ENCODE data around the gene ACOT7.
A peak's percentile ranks its signal among the peaks of the same experiment; 100 is the strongest.

The ACOT7 gene

DNA sequence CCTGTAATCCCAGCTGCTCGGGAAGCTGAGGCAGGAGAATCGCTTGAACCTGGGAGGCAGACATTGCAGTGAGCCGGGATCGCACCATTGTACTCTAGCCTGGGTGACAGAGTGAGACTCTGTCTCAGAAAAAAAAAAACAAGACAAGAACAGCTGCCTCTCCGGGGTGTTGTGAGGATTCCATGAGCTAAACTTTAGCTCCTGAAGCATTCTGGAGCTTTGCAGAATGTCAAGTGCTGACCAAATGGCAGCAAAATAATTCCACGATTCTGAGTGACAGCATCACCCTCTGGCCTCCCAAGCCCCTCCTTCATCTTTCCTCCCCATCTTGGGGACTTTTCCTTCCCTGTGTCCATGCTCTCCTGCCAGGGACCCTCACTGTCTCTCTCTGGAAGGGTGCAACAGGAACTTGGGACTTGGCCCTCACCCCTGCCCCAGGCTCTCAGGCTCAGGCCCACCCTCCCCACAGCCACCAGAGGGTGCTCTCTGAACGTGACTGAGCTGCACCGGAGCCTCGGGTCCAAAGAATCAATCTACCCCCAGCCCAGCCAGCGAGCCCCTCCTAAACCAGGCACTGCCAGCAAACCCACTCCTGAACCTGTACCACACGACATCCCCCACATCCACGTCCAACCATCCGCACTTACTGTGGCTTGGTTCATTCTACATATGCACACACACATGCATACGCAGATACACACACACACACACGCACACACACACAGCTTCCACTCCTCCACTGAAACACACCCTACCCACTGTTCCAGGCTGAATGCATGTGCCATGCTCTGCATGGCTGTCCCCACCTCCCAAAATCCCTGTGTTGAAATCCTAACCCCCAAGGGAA is 45.7 kb downstream of the ACOT7 start:
- DNase-seq (ENCODE audit: low read depth in 2 of 2) = peak; percentile 18 to 31

DNA sequence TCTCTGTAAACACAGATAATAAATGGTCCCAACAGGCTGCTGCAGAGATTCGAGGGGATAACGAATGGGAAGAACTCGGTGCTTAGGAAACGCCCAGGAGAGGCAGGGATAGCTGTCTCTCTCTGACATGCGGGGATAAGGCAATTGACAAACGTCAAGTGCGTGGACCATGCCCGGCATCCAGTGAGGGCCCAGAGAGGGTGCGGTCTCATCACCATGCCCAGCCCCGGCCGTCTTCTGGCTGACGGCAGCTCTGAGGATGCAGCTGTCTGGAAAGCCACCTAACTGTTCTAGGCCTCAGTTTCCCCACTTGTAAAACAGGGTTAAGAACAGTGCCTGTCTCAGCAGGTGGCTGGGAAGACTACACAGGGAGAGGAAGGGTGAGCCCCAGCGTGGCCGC is 48.1 kb downstream of the ACOT7 start:
- no peak for DNase-seq (ENCODE audit: low read depth in 2 of 2)

DNA sequence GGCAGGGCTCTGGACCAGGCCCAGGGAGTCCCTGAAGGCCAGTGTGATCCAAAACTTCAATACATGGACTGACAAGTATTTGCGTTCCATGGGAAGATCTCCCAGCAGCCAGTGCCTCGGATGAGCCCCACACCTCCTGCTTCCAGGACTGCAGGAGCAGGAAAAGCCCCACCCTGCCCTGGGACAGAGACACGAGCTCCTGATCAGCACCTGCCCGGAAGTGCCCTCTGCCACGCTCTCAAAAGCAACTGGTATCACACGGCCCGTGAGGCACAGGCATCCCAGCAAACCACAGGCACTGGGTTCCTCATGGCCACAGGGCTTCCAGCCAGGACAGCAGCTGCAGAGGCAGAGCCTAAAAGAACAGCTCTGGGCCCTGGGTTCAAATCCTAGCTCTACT is 48.6 kb downstream of the ACOT7 start:
- DNase-seq (ENCODE audit: low read depth in 2 of 2) = no peak

DNA sequence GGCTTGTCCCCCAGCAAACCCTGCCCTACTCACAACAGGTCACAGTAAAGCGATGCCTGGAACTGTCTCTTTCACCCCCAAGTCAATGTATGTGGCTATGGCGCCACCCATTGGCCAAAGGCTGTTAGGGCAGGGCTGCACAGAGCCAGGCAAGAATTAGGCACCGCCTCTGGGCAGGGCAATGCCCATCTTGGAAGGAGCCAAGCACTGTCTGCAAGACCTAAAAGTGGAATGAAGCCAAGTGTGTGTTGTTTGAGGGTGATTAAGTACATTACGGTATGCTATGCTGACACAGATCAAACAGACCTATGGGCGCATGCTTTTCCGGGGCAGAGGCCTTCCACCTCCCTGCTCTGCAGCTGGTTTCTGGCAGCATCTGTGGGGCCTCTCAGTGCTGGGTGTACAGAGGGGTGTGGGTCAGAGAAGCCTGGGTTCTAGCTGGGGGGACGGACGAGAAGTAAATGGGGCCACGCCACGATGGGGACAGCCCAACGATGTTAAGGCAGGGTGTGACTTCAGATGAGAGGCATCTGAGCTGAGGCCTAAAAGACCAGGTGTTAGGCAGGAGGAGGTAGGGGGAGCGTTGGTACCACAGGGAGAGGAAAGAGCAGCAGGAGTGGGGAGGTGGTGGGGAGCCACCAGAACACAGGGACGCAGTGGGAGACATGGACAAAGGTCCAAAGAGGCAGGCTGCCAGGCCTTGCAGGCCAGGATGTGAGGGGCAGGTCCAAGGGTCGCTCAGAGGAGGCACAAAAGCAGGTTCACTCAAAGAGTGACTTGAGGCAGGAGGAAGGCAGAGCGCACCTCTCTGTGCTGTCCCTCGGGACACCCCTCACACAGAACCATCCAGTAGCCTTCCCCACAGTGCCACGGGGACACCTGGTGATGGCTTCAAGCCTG is 49.8 kb downstream of the ACOT7 start:
- DNase-seq (ENCODE audit: low read depth in 2 of 2) = peak; percentile 12 to 31

DNA sequence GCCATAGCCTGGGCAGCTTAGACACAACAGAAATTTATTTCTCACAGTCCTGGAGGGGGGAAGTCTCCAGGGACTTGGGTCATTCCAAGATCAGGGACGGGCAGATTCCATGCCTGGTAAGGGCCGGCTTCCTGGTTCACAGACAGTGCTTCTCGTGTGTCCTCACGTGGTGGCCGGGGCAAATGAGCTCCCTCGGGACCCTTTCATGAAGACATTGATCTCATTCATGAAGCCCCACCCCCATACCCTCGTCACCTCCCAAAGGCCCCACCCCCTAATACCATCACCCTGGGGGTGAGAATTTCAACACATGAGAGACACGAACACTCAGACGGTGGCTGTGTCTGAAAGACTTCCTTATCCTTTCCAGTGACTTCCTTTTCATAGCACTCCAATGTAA is 51.5 kb downstream of the ACOT7 start:
- DNase-seq (ENCODE audit: low read depth in 2 of 2) = no peak

DNA sequence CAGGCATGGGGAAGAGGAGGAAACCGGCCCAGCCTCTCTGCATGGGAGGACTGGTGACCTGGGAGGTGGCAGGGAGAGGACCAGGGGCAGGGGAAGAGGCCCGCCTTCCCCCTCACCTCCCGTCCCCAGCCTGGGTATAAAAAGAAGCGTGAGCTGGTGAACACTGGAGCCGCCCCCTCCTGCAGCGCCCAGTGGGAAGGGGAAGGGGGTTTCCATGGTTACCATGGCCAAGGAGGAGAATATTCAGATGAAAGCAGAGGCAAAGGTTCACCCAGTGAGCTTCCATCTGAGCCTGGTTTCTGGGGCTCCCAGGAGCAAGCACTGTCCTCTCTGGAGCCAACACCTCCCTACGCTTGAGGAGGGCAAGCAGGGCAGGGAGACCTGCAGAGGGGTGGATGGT is 54.9 kb downstream of the ACOT7 start:
- no peak for DNase-seq (ENCODE audit: low read depth in 2 of 2)

DNA sequence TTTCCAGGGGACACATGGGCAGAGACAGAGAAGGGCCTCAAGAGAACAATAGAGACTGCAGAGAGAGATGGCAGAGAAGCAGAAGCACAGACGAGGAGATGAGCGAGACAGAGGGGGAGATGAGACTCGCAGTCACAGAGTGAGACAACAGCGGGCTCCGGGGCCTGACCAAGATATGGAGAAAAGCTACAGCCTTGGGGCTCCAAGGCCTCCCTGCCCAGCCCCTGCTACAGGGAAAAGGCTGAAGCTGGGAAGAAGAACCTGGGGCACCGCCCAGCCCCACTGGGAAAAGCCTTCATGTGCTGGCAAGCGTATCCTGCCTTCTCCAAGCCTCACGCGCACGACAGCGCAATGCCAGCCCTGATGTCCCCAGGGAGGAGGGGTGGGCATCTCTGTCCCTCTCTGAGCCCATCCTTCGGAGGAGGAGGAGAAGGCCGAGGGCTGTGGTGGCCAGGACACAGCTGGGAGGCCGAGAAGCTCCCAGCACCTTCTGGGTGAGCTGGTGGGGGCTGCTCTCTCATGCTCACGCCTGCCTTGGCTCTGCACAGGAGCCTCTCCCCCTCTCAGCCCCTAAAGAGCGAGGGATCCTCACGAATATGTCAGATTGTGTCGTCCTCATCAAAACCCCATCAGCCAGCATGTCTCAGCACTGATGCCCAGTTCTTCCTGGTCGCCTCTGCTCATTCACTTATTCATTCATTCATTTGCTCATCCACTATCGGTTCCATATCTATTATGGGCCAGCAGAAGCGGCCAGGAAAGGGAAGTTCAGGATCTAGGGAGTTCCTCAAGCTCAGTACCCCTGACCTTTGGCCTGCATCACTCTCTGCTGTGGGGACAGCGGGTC is 56.6 kb downstream of the ACOT7 start:
- no peak for DNase-seq (ENCODE audit: low read depth in 2 of 2)

DNA sequence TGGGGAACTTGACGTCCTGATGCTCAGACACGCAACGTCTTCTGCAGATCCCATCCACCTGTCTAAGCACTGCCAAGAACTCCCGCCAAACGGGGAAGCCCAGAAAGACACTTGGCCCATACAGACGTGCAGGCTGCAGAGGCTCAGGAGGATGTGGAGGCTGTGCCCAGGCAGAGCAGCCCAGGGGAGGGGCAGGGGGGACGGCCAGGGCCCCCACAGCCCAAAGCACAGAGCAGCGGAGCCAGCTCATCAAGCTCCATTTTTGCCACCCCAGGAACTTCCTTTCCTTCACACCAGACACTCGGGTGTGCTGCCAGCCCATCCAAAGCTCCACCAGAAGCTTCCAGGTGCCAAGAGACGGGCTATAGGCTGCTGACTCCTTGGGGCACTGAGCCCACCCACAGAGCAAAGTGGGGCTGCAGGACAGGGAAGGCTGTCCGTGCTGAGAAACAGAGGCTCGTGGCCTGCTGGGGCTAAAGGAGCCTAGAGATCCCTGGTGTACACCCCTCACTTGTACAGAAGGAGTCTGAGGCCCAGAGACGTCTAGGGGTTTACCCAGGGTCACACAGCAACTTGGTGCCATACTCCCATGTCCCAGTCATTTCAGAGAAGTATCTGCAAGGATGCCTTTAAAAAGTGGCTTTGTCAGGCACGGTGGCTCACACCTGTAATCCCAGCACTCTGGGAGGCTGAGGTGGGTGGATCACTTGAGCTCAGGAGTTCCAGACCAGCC is 59.1 kb downstream of the ACOT7 start:
- DNase-seq (ENCODE audit: low read depth in 2 of 2) = no peak

DNA sequence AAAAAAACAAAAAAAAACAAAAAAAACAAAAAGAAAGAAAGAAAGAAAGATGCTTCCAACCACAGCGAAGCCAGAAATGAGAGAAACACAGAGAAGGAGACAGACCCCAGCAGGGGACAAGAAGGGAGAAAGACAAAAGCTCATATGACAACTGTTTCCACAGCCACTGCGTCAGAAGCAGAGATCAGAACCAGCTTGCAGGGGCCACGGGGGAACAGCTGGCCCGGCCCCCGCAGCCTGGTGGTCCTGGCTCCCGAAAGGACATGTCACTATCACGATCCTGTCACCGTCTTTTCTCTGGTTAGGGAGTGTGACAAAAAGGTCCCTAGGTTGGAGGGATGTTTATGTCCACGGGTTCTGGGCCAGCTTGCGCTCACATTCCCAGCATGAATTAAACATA is 60.7 kb downstream of the ACOT7 start:
- DNase-seq (ENCODE audit: low read depth in 2 of 2) = no peak

DNA sequence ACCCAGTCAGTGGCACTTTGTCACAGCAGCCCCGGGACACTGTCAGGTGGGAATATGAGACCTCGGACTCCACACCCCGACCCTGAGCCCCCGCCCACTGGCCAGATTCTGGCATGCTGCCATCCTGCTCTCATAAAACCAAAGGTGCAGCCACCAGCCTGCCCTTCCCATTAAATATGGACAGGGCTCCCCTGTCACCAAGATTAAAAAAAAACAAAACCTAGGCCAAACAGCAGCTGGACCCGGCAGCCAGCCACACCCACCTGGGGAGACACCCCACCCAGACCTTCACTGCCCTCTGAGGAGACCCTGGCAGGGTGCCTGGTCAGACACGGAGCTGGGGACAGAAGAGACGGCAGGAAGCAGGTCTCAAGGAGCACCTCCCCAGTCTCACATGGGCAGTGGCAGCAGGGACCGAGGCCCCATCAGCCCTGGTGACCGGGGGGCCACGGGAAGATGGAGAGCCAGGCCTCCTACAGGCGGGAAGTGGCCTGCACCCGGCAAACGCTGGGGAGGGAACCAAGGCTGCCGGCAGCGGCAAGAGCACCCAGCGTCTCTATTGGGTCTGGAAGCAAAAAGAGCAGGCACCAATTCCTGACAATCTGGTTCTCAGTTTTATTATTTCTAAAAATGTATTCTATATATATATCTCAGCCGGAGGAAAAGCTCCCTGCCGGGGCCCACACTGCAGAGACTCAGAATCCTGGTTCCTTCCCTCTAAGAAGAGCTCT is 61.9 kb downstream of the ACOT7 start:
- DNase-seq (ENCODE audit: low read depth in 2 of 2) = no peak

DNA sequence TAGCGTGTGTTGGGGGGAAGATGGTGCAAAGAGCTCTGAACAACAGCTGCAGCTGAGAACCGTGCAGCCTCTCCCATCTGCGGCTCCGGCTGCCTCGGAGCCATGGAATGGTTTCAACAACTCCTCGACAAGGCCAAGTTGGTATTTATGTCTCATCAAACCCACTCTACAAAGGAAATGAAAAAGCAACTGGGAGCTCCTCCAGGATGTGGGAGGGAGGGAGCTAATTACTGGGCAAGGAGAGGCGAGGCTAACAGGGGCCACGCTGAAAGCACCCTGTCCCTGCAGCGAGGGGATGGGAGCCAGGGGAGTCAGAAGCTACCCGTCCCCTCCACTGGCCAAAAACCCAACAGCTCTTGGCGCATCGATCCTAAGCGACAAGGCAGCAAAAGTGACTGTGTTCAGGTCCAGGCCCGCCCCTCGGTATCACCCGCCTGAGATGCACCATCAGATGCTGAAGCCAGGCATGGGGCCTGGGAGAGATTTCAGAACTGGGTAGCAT is 63.1 kb downstream of the ACOT7 start:
- DNase-seq (ENCODE audit: low read depth in 2 of 2) = no peak

DNA sequence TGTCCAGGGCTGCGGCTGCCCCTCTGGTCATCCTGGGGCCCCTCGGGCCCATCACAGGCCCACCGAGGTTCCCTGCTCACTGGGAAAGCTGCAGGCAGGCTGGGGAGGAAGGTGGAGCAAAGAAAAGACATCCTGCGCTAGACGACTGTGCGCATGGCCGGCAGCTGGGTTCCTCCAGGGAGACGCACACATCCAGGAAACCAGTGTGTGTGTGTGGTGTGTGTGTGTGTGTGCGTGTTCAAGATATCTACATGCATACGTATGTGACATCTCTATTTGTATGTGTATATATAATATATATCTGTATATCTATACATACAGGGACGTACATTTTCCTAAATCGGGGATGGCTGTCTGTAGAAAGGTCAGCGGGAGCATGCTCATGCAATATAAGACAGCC is 63.7 kb downstream of the ACOT7 start:
- DNase-seq (ENCODE audit: low read depth in 2 of 2) = no peak

DNA sequence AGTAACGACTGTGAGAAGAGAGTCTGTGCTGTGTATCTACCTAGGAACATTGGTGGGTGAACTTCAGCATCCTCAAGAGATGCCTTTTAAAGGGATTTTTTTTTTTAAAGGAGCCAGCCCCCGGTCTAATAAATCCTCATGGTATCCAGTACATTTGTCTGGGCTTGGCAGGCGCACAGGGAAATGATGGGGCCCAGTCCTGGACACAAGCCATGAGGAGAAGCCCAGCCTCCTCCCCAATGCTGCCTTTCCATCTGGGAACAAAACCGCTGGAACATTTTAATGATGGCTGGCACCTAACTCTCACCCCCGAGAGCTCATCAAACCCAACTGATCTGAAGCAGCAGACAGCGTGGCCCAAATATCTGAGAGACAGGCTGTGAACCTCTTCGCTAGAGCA is 64.2 kb downstream of the ACOT7 start:
- no peak for DNase-seq (ENCODE audit: low read depth in 2 of 2)

DNA sequence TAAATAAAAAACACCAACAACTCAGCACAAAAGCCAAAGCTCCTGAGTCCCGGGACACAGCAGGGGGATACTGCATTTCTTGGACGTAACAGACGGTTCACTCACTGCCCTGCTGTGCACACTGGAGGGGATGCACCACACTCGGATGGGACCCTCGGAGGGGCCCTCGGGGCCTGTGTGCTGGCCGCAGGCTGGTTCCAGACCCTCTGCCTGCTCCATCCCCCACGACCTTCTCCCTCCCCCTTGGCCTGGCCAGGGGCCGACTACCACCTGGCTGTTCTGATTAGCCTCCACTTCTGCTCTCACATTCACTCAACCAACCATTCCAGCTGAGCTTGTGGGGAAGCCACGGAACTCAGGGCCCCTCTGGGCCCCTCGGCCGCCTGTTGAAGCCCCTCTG is 64.9 kb downstream of the ACOT7 start:
- DNase-seq (ENCODE audit: low read depth in 2 of 2) = no peak

DNA sequence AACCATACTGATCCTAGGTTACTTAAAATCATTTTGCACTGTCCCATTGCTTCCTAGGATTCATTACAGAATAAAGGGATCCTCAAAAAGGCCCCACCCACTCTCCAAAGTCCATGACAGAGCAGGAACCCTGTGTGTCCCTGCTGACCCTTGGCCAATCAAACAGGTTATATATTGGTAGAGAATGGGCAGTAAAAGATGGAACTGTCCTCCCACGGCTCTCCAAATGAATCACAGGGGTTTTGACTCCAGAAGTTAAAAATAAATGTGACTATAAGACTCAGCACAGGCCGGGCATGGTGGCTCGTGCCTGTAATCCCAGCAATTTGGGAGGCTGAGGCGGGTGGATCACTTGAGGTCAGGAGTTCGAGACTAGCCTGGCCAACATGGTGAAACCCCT is 65.5 kb downstream of the ACOT7 start:
- no peak for DNase-seq (ENCODE audit: low read depth in 2 of 2)

DNA sequence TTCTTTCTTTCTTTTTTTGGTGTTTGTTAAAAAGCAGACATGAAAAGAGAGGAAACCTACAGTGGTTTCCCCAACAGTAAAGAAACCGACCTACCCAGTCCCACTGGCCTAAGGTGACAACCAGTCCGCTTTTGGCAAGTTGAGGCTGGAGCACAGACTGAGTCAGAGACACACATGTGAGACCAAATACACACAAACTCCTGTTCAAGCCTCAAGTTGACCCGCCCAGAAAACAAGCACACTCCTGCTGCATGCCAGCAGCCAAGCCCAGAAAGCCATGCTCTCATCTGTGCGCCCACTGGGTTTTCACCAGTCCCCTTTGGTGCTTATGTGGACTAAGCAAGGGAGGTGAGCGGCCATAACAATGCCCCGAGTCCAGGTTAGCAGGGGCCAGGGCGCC is 68.1 kb downstream of the ACOT7 start:
- no peak for DNase-seq (ENCODE audit: low read depth in 2 of 2)

DNA sequence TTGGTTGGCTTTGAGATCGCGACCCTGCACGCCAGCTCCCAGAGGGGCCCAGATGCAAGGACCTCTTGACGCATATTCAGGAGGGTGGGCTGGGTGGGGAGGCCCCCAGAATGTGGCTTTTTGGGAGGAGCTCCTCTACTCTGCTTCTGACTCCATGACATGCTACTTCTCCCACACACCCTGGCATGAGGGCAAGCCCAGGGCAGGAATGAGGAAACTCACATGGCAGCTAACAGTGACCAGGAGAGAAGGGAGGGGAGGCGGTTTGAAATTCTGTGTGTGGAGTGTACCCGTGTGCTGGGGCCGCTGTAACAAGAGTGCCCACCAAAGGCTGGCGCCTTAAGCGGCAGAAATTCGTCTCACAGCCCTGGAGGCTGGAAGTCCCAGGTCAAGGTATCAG is 71.4 kb downstream of the ACOT7 start:
- DNase-seq (ENCODE audit: low read depth in 2 of 2) = no peak

DNA sequence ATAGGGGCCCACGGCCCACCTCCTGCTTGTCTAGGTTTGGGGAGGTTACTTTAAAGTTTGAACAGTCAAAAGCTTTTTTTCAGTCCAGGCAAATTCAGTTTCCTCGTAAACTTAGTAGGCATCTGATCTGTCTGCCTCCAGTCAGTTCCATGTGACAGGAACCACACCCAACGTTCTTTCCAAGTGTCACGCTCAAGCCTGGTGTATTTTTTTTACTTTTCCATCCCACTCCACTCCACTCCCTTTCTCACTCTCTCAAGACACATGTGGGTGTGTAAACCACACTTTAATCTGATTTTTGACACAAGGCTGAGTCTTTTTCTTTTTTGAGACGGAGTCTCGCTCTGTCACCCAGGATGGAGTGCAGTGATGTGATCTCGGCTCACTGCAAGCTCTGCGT is 72.4 kb downstream of the ACOT7 start:
- DNase-seq (ENCODE audit: low read depth in 2 of 2) = no peak

DNA sequence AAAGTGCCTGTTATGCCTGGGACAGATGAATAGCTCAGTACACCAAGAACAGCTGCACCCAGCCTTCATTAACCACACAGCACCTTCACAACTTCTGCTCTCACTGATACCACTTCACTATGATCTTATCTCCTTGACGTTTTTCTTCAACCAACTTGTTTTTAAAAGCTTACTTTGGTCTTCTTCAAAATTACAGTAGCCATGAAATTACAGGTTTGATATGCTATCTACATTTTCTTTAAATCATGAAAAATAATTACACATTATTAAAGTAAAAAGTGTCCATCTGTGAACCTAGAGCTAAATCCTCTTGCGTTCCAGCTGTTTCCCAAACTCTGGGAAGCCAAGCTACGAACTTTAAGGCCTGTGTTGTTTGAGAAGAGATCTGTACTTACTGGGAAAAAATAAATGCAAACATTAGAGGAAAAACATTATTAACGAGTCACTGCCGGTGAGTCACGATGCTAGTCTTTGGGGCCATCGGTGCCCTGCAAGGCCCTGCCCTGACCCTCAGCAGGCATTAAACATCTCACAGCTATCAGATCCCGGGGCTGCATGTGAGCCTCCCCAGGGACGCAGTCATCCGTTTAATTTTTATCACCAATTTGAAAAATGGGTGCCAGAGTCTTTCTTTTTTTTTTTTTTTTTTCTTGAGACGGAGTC is 76.3 kb downstream of the ACOT7 start:
- DNase-seq (ENCODE audit: low read depth in 2 of 2) = no peak

Data from stimulated activated CD8-positive, alpha-beta memory T cell treated with anti-CD3 and anti-CD28 coated beads, Interleukin-15, amount 100 ng/mL, for 4 hours (primary cell).